Common myeloid progenitor, CD34-positive (primary cell): ENCODE measurements around the gene C2CD2.

Source experiments
- CTCF ChIA-PET: fragments of 350-600 bp; sonication (Branson Sonifier 250); formaldehyde crosslinking; loops from one replicate; lab custom pipeline; 2021; ENCODE audit warnings: antibody characterized with exemption; lab: Charles Lee
- POLR2A ChIA-PET: fragments of 350-600 bp; sonication (Branson Sonifier 250); formaldehyde crosslinking; loops from one replicate; lab custom pipeline; 2021; ENCODE audit warnings: antibody characterized with exemption; lab: Charles Lee
- DNase-seq, 3 donors: peaks; one replicate each; pipeline versions ENCODE4 v3.0.0 to v3.0.0-alpha.2; 2013
- H3K27ac ChIP-seq, 2 experiments: 1 replicate in 1 of 2; 2 replicates in 1 of 2; pipeline ENCODE4 v1.7.0; 2013; ENCODE audit warnings: inconsistent platforms in 2 of 2, low read length in 2 of 2, mild to moderate bottlenecking in 2 of 2, low read depth in 1 of 2, moderate library complexity in 1 of 2; ENCODE audit not compliant: severe bottlenecking in 2 of 2, insufficient read depth in 1 of 2, poor library complexity in 1 of 2
- H3K27me3 ChIP-seq, 5 experiments: replicated peaks in 2 of 5; 1 replicate in 3 of 5; 2 replicates in 2 of 5; pipeline versions ENCODE4 v1.6.1 to v1.7.0; 2013; ENCODE audit warnings: low read length in 4 of 5, mild to moderate bottlenecking in 2 of 5, moderate library complexity in 2 of 5, inconsistent platforms in 1 of 5; ENCODE audit not compliant: insufficient read depth in 5 of 5, control insufficient read depth in 4 of 5
- H3K36me3 ChIP-seq, 4 experiments: 1 replicate in 2 of 4; 2 replicates in 2 of 4; pipeline versions ENCODE4 v1.6.1 to v1.7.0; 2013; ENCODE audit warnings: low read length in 3 of 4, control low read depth in 1 of 4, mild to moderate bottlenecking in 1 of 4; ENCODE audit not compliant: control insufficient read depth in 4 of 4, insufficient read depth in 4 of 4
- H3K4me1 ChIP-seq, 4 experiments: 1 replicate in 3 of 4; 2 replicates in 1 of 4; pipeline versions ENCODE4 v1.6.1 to v1.7.1; 2013; ENCODE audit warnings: low read length in 3 of 4, mild to moderate bottlenecking in 3 of 4, control low read depth in 1 of 4, inconsistent platforms in 1 of 4, moderate library complexity in 1 of 4; ENCODE audit not compliant: control insufficient read depth in 4 of 4, insufficient read depth in 4 of 4; ENCODE audit errors: control extremely low read depth in 1 of 4
- H3K4me3 ChIP-seq, 7 experiments: 1 replicate in 4 of 7; 2 replicates in 3 of 7; pipeline versions ENCODE4 v1.5.1 to v1.7.0; 2013; ENCODE audit warnings: mild to moderate bottlenecking in 7 of 7, low read length in 6 of 7, moderate library complexity in 6 of 7, inconsistent platforms in 2 of 7, low read depth in 2 of 7, control low read depth in 1 of 7; ENCODE audit not compliant: insufficient read depth in 4 of 7, control insufficient read depth in 1 of 7; ENCODE audit errors: extremely low read depth in 1 of 7
- H3K9me3 ChIP-seq, 5 experiments: 1 replicate in 4 of 5; 2 replicates in 1 of 5; pipeline versions ENCODE4 v1.6.1 to v1.7.1; 2013; ENCODE audit warnings: low read length in 4 of 5, mild to moderate bottlenecking in 2 of 5, inconsistent platforms in 1 of 5, low read depth in 1 of 5, moderate library complexity in 1 of 5; ENCODE audit not compliant: control insufficient read depth in 4 of 5, insufficient read depth in 2 of 5; ENCODE audit errors: control extremely low read depth in 1 of 5
- WGBS: methylation state at CpG from one replicate; pipeline ENCODE4 v1.1.5; 2013; ENCODE audit not compliant: insufficient coverage; 5-methylcytosine and 5-hydroxymethylcytosine counted together

Gene C2CD2

GRCh38 chr21:41861987-41862386 lies 91.8 kb downstream of the C2CD2 start:
- peaks cover 0 to 19% (median 2%) of the 10 kb centered on the region in 4 experiments for H3K4me1 ChIP-seq
- no peaks in the 10 kb centered on the region for H3K27me3 ChIP-seq
- CTCF ChIA-PET: interaction anchor here (1.7 kb wide), 1 partner anchor 16 kb away, joined by 4 read pairs; no protein-coding TSS in a partner anchor
- H3K4me3 ChIP-seq: no peak overlapping the region
- DNase-seq: no peak
- peaks cover 0 to 26% (median 19%) of the 10 kb centered on the region in 4 experiments for H3K36me3 ChIP-seq
- POLR2A ChIA-PET: no interaction called here
- H3K27ac ChIP-seq: no peak overlapping the region
- H3K9me3 ChIP-seq: no peaks in the 10 kb centered on the region
- 95% methylated on average over 15 of the region's 17 CpGs for WGBS

GRCh38 chr21:41861255-41861654 lies 92.6 kb downstream of the C2CD2 start:
- ChIA-PET CTCF (interaction anchor here (1.7 kb wide), 1 partner anchor 17 kb away, joined by 4 read pairs; no protein-coding TSS in a partner anchor), POLR2A (no interaction called here)
- no peak for DNase-seq
- no peak overlapping the region for H3K27ac ChIP-seq
- H3K36me3 ChIP-seq: peaks cover 3 to 33% (median 26%) of the 10 kb centered on the region in 4 experiments
- H3K27me3 ChIP-seq: no peaks in the 10 kb centered on the region
- no peak overlapping the region for H3K4me3 ChIP-seq
- no peaks in the 10 kb centered on the region for H3K9me3 ChIP-seq
- whole genome bisulfite sequencing: 100% methylated on average over 2 of the region's 4 CpGs
- peaks cover 0 to 19% (median 2%) of the 10 kb centered on the region in 4 experiments for H3K4me1 ChIP-seq

GRCh38 chr21:41859297-41859980 lies 94.4 kb downstream of the C2CD2 start:
- H3K4me1 ChIP-seq: peaks cover 0 to 9% (median 0%) of the 10 kb centered on the region in 4 experiments
- no peak for DNase-seq
- no peaks in the 10 kb centered on the region for H3K9me3 ChIP-seq
- WGBS: 97% methylated on average over 22 of the region's 23 CpGs
- H3K4me3 ChIP-seq: no peak overlapping the region
- POLR2A ChIA-PET: no interaction called here
- no peak overlapping the region for H3K27ac ChIP-seq
- peaks cover 6 to 46% (median 39%) of the 10 kb centered on the region in 4 experiments for H3K36me3 ChIP-seq
- H3K27me3 ChIP-seq: no peaks in the 10 kb centered on the region
- CTCF ChIA-PET: interaction anchor here (0.9 to 1.1 kb wide), 4 partner anchors 16 to 42 kb away, joined by 3 read pairs; no protein-coding TSS in a partner anchor

- peaks cover 10 to 53% (median 45%) of the 10 kb centered on the region in 4 experiments for H3K36me3 ChIP-seq
These were observed 95.1 kb downstream of the C2CD2 start for GRCh38 chr21:41858466-41859296.

GRCh38 chr21:41857771-41858300 lies 96.0 kb downstream of the C2CD2 start:
- DNase-seq: no peak
- no peaks in the 10 kb centered on the region for H3K9me3 ChIP-seq
- H3K36me3 ChIP-seq: peaks cover 14 to 57% (median 48%) of the 10 kb centered on the region in 4 experiments
- CTCF ChIA-PET: no interaction called here
- H3K4me3 ChIP-seq: no peak overlapping the region
- 96% methylated on average over 14 of the region's 14 CpGs for WGBS
- no peaks in the 10 kb centered on the region for H3K27me3 ChIP-seq
- H3K4me1 ChIP-seq: peaks cover 0 to 4% (median 0%) of the 10 kb centered on the region in 4 experiments
- POLR2A ChIA-PET: no interaction called here
- no peak overlapping the region for H3K27ac ChIP-seq

More at GRCh38 chr21:41858466-41859296, 95.1 kb downstream of the C2CD2 start:
- ChIA-PET CTCF (interaction anchor here (0.9 to 1.1 kb wide), 2 partner anchors 19 to 38 kb away, joined by 3 read pairs; no protein-coding TSS in a partner anchor), POLR2A (no interaction called here)
- Histone ChIP-seq H3K27me3 (no peaks in the 10 kb centered on the region), H3K9me3 (no peaks in the 10 kb centered on the region), H3K4me3 (no peak overlapping the region), H3K27ac (no peak overlapping the region), H3K4me1 (peaks cover 0 to 9% (median 0%) of the 10 kb centered on the region in 4 experiments)
- no peak for DNase-seq
- 98% methylated on average over 17 of the region's 27 CpGs for WGBS

GRCh38 chr21:41856572-41856971 lies 97.2 kb downstream of the C2CD2 start:
- H3K27ac ChIP-seq: no peak overlapping the region
- H3K4me3 ChIP-seq: no peak overlapping the region
- no peaks in the 10 kb centered on the region for H3K9me3 ChIP-seq
- ChIA-PET POLR2A (no interaction called here), CTCF (interaction anchor here (1.0 kb wide), 1 partner anchor 10 kb away, joined by 4 read pairs; no protein-coding TSS in a partner anchor)
- H3K4me1 ChIP-seq: no peaks in the 10 kb centered on the region
- no peak for DNase-seq
- peaks cover 15 to 69% (median 56%) of the 10 kb centered on the region in 4 experiments for H3K36me3 ChIP-seq
- no peaks in the 10 kb centered on the region for H3K27me3 ChIP-seq
- 100% methylated on average over 4 of the region's 10 CpGs for WGBS
